Ramos (cell line): ENCODE results near the gene KAZN.

Experiments used
- in situ Hi-C: fragments of 300-500 bp; cut with MboI; formaldehyde crosslinking; loops from one replicate; pipeline ENCODE4 v1.14.3; 2022; ENCODE audit warnings: low sequenced_read_pairs; ENCODE audit not compliant: unreplicated experiment

KAZN gene

GRCh38 chr1:15051882-15052528 lies 453.5 kb downstream of the KAZN start:
- in situ Hi-C loops, result no loop called here

GRCh38 chr1:15053153-15053552 lies 454.7 kb downstream of the KAZN start:
- in situ Hi-C loops, result no loop called here

DNA sequence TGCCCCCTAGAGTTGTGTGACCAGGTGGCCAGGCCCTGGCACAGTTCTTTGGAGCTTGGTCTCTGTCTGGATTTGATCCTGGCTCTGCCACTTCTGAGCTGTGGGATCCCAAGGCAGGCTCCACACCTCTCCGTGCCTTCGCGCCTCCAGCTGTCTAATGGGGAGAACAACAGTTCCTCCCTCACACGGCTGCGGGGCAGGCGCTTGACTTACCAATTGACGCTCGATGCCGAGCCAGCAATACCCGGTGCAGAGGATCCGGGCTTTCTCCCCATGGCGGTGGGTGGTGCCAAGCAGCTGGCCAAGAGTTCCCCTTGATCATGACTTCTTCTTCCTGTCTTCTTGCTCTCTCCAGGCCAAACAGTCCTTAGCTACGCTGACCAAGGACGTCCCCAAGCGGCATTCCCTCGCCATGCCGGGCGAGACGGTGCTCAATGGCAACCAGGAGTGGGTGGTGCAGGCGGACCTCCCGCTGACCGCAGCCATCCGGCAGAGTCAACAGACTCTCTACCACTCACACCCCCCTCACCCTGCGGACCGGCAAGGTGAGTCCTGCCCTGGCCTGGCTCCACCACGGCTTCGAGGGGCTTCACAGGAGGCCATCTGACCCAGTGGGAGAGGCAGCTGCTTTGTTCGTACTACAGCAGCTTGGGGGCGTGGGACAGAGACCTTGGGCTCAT lies 457.4 kb downstream of the KAZN start:
- in situ Hi-C loops, result no loop called here

DNA sequence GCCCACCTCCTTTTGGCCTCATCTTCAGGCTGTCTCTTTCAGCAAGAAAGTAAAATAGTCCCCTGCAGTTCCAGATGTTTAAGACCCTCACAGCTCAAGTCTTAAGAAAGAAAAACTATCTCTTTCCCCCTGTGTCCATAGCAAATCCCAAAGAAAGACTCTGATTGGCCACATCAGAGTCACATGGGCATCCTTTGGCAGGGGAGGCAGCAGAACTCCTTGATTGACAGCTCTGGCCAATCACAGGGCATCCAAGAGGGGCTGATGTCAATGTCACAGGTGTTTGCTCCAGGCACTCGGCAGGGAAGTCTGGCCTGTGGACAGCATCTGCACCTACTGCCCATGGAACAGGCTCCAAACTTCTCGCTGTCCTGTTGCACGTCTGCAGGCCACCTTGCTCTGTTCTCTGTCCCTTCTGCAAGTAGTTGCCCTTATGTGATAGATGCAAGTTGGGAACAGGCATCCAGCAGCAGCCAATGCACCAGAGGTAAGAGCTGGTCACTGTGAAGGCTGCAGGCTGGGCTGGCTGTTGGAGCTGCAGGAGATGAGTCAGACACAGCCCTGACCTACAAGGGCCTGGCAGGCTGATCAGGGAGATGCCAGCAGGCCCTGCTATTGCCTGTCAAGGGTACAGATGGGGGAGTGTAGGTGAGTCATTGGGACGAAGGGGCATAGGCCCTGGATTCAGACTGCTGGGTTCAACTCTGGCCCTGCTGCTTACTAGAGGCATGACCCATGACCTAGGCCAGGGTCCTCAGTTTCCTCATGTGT lies 458.2 kb downstream of the KAZN start:
- in situ Hi-C loops, result no loop called here

GRCh38 chr1:15057834-15058233 lies 459.3 kb downstream of the KAZN start:
- in situ Hi-C loops, result no loop called here

GRCh38 chr1:15058261-15058660 lies 459.8 kb downstream of the KAZN start:
- in situ Hi-C loops, result no loop called here

DNA sequence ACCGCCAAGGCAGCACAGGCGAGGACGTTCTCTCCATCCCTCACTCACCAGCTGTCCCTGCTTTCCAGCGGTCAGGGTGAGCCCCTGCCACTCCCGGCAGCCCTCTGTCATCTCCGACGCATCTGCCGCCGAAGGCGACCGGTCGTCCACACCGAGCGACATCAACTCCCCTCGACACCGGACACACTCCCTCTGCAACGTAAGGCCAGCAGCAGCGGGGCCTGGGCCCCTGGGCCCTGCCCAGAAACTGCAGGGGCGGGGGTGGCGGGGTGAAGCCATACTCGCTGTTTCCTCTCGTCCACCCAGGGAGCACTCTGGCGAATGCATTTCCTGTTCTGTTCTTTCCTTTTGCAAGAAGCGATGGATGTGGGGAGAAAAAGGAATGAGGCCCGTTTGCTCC lies 461.6 kb downstream of the KAZN start:
- in situ Hi-C loops, result no loop called here

GRCh38 chr1:15062479-15063099 lies 464.1 kb downstream of the KAZN start:
- in situ Hi-C loops, result no loop called here

DNA sequence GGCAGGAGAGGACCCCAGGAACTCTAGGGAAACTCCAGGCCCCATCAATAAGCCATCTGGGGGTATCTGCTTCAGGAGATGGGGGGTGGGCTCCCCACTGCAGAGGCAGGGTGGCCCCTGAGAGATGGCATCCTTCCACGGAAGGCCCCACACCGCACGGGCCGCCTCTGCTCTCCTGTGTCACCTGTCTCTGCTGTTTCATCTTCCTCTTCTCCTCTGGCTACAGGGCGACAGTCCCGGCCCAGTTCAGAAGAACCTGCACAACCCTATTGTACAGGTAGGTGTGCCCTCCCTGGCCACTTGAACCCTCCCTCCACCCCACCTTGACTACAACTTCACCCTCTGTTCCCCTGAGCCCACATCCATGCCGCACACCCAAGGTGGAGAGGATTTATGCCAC lies 464.9 kb downstream of the KAZN start:
- in situ Hi-C loops, result no loop called here

- in situ Hi-C loops, result no loop called here
Observed at GRCh38 chr1:15063783-15064182, 465.3 kb downstream of the KAZN start.

GRCh38 chr1:15064217-15064929 lies 465.9 kb downstream of the KAZN start:
- in situ Hi-C loops, result no loop called here

GRCh38 chr1:15065291-15065690 lies 466.8 kb downstream of the KAZN start:
- in situ Hi-C loops, result no loop called here

DNA sequence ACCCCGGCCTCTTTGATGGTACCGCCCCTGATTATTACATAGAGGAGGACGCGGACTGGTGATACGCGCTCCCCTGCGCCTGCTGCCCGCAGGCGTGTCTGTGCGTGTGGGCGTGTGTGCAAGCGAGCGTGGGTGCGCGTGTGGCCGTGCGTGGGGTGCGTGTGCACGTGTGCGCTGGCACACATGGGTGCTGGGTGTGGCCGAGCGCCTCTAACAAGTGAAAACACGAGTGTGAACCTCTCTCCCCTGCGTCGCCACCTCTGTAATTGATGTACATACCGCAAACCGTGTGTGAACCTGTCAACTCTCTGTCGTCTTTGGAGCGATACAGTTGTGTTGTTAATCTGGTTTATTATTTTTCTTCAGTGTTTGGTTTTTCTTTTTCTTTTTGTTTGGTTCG lies 467.3 kb downstream of the KAZN start:
- in situ Hi-C loops, result no loop called here

GRCh38 chr1:15066191-15066590 lies 467.7 kb downstream of the KAZN start:
- in situ Hi-C loops, result no loop called here

GRCh38 chr1:15067148-15067547 lies 468.7 kb downstream of the KAZN start:
- in situ Hi-C loops, result no loop called here

- in situ Hi-C loops, result no loop called here
Observed at GRCh38 chr1:15068152-15068551, 469.7 kb downstream of the KAZN start.

GRCh38 chr1:15068997-15069396 lies 470.5 kb downstream of the KAZN start:
- in situ Hi-C loops, result no loop called here

DNA sequence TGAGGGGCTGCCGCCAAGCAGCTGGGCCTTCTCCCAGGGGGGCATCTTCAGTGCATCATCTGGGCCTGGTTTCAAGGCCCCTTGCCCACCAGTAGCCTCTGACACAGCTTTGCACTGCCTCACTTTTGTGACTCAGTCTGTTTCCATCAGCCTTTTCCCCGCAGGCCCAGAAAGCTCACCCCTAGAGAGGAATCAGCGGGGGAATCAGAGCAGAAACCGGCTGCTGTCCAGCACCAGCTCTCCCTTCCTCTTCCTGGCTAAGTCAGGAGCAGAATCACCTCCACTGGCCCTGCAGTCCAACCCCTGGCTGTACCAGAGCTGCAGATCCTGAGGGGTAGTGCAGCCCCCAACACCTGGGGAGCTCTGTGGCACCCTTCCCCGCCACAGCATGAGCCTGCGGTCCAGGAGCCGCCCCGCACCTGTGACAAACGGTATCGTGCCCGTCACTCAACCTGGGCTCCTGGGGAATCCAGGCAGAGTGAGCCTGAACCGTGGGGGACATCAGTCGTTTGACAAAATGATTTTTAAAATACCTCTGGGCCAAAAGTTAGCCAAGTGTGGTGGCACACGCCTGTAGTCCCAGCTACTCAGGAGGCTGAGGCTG lies 471.8 kb downstream of the KAZN start:
- in situ Hi-C loops, result no loop called here

- in situ Hi-C loops, result no loop called here
Observed at GRCh38 chr1:15071936-15072335, 473.5 kb downstream of the KAZN start.

DNA sequence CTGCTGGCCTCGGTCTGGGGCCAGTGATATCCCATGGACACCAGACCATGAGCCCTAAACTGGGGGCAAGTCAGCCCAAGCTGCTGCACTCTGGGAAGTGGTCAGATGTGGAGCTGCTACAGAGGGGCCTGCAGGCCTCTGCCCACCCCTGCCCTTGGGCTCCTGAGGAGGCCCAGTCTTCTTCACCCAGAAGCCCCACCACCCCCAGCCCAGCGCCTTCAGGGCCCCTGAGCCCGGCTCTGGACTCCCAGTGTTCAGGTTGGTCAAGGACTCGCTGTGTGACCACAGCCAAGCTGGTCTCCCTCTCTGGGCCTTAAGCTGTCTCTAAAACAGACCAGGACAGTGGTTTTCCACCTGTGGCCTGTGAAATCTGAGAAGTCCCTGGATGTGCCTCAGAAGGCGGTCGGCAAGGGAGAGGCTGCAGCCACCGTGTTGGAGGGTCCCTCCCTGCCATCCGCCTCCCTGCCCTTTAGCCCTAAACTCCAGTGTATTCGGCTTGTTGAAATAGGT lies 475.4 kb downstream of the KAZN start:
- in situ Hi-C loops, result no loop called here
